Measurements from ENCODE around the gene KRT35. TPM values are rescaled to one million over a fixed set of nuclear protein-coding genes. Genes with fewer than 3 reads are reported as not detected.

KRT35 gene
- total and polyA plus RNA-seq, 2 donors (not counting 3 experiments of a cell fraction or from before 2014, with no cell fraction given): not detected

DNA sequence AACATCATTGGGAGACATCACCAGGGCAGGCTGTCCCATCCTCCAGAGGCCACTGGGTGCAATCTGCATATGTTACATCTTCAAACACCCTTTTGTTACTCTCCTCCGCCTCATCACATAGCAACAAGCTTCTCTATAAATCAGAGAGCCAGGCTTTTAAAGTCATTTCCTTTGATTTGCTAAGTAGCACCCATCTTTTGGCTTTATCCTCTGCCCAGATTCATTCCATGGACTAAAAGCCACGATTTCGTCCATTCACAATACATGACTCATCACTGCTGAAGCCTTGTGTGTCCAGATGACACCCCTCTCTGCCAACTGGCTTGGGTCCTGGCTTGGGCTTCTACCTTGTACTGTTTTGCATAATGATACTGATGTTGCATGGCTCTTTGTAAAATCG lies 38.2 kb downstream of the KRT35 start:
- no peaks in the 10 kb centered on the region for H3K79me2 ChIP-seq (ENCODE audit: control insufficient read depth, insufficient read depth, low read length)
- intact Hi-C loops (cut with micrococcal nuclease) (no loop called here), dilution Hi-C loops (cut with MboI; ENCODE audit: extremely low pct_ligation_motif_present, low sequenced_read_pairs) (no loop called here)
- no peaks in the 10 kb centered on the region for H3K4me1 ChIP-seq (ENCODE audit: control insufficient read depth, extremely low read depth, insufficient read depth, low read length)
- no peaks in the 10 kb centered on the region for H4K20me1 ChIP-seq (replicated peaks; ENCODE audit: control insufficient read depth, extremely low read depth, insufficient read depth, low read length)
- no peak overlapping the region for H3K27ac ChIP-seq (ENCODE audit: insufficient read depth, low read depth, low read length)
- no peaks in the 10 kb centered on the region for H3K36me3 ChIP-seq (ENCODE audit: control insufficient read depth in 2 of 2, extremely low read depth in 1 of 2, insufficient read depth in 2 of 2, low read length in 2 of 2)
- H3K4me3 ChIP-seq (replicated peaks in 1 of 3; ENCODE audit: insufficient read depth in 1 of 3, low read depth in 1 of 3, low read length in 3 of 3): no peak overlapping the region
- H3K27me3 ChIP-seq (ENCODE audit: control insufficient read depth in 2 of 2, insufficient read depth in 2 of 2, low read length in 2 of 2): peaks cover 0 to 5% of the 10 kb centered on the region in 2 experiments
- DNase-seq (ENCODE audit: low read depth, low spot score) (no peak), FAIRE-seq (no peak)
- H3K9me1 ChIP-seq (replicated peaks; ENCODE audit: control insufficient read depth, extremely low read depth, insufficient read depth, low read length): no peaks in the 10 kb centered on the region
- H2AFZ ChIP-seq (ENCODE audit: low read depth, low read length): no peak overlapping the region
- ChIA-PET CTCF (interaction anchor here (1.2 kb wide), 1 partner anchor 107 kb away, joined by 3 read pairs; no protein-coding TSS in a partner anchor), POLR2A (no interaction called here)
- H3K9me3 ChIP-seq (replicated peaks; ENCODE audit: control insufficient read depth, insufficient read depth, low read length): no peaks in the 10 kb centered on the region
- no TSS peak for BruUV-seq (replicated peaks)
- no peak overlapping the region for H3K9ac ChIP-seq (replicated peaks; ENCODE audit: extremely low read depth, insufficient read depth, low read length)
- H3K4me2 ChIP-seq (ENCODE audit: insufficient read depth, low read length): no peak overlapping the region
- TF ChIP-seq EZH2 (IDR thresholded peaks at IDR 0.05; ENCODE audit: borderline replicate concordance, low read depth, low read length, severe bottlenecking) (no peak), GATA2 (IDR thresholded peaks at IDR 0.05; ENCODE audit: insufficient read depth, insufficient read length, low read depth, low read length) (no peak), FOS (IDR thresholded peaks at IDR 0.05; ENCODE audit: borderline replicate concordance, insufficient read depth, low read length) (no peak), JUN (IDR thresholded peaks at IDR 0.05; ENCODE audit: borderline replicate concordance, insufficient read depth, insufficient read length, low read depth) (no peak), POLR2A (IDR thresholded peaks at IDR 0.05; ENCODE audit: low read depth, low read length) (no peak), POLR2AphosphoS5 (IDR thresholded peaks at IDR 0.05; ENCODE audit: insufficient read depth, low read depth, low read length) (no peak), MYC (IDR thresholded peaks at IDR 0.05; ENCODE audit: low read depth, low read length) (no peak)
- TF ChIP-seq, protein P1, sequence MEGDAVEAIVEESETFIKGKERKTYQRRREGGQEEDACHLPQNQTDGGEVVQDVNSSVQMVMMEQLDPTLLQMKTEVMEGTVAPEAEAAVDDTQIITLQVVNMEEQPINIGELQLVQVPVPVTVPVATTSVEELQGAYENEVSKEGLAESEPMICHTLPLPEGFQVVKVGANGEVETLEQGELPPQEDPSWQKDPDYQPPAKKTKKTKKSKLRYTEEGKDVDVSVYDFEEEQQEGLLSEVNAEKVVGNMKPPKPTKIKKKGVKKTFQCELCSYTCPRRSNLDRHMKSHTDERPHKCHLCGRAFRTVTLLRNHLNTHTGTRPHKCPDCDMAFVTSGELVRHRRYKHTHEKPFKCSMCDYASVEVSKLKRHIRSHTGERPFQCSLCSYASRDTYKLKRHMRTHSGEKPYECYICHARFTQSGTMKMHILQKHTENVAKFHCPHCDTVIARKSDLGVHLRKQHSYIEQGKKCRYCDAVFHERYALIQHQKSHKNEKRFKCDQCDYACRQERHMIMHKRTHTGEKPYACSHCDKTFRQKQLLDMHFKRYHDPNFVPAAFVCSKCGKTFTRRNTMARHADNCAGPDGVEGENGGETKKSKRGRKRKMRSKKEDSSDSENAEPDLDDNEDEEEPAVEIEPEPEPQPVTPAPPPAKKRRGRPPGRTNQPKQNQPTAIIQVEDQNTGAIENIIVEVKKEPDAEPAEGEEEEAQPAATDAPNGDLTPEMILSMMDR (IDR thresholded peaks at IDR 0.05; ENCODE audit: extremely low read depth in 1 of 2, insufficient read depth in 1 of 2, low read depth in 1 of 2, low read length in 2 of 2): no peak
- TF ChIP-seq, protein P2, sequence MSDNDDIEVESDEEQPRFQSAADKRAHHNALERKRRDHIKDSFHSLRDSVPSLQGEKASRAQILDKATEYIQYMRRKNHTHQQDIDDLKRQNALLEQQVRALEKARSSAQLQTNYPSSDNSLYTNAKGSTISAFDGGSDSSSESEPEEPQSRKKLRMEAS (IDR thresholded peaks at IDR 0.05; ENCODE audit: insufficient read depth, insufficient read length): no peak
